ENCODE data around the gene BRIX1.
"Not testable (repeated sequence)": the region's sequence is repeated elsewhere in the genome, so short reads cannot be mapped to it uniquely, and the experiment has no call there.

The BRIX1 gene

DNA sequence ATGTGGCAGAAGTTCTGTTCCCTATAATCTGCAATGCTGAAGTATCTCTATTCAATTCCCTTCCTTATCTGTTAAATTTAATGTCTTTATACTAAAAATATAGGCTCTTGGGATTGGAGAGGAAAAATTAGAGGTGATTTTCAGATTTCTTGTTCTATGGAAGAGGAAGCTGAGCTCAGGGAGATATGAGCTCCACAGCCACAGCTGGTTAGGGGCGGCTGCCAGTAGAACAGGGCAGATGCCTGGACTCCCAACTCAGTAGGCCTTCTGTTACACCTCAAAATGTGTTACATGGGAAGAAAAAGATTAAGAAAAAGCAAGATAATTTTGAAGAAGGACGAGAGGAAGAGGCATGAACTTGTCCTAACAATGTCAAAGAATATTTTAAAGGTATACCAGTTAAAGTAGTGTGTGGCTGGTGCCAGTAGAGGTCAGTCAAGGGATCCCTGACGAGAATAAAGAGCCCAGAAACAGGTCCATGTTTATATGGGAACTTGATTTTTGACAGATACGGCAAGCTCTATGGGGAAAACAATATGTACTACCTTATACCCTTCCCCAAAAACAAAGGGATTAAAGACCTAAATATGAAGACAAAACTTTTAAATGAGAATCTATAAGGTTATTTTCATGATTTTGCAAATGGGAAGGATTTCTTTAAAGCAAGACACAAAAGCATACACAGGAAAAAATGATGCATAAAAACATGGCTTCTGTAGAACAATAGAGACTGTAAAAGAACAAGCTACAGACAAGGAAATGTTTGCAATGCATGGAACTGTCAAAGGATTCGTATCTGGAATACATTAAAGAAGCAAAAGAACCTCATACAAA is 42.6 kb downstream of the BRIX1 start:
- DNase-seq: no peak

DNA sequence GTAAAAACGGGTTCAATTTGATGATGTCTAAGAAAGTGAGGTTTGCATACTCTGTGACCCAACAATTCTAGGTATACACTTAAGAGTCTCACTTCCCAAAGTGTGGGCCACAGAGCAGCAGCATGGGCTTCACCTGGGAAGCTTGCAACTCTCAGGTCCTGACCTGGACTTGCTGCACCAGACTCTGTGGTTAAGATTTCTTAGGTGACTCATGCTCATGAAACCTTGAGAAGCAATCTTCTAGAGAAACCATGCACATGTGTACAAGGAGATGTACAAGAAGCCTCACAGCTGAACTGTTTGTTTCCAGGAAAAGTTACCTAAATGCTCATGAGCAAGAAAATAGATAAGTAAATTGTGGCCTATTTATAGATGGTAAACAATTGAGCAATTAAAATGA is 43.8 kb downstream of the BRIX1 start:
- no peak for DNase-seq

- DNase-seq: no peak
Observed at GRCh38 chr5:34967540-34967939, 52.0 kb downstream of the BRIX1 start.

- no peak for DNase-seq
Observed at GRCh38 chr5:34968258-34968657, 52.7 kb downstream of the BRIX1 start.

GRCh38 chr5:34970552-34970951 is 55.0 kb downstream of the BRIX1 start:
- DNase-seq: no peak

- not testable (repeated sequence) for DNase-seq
Observed at GRCh38 chr5:34971655-34972054, 56.1 kb downstream of the BRIX1 start.
